ENCODE data around the gene PRCD.

PRCD gene

GRCh38 chr17:76582660-76583059 lies 42.8 kb downstream of the PRCD start:
- DNase-seq (ENCODE audit: insufficient read length, low spot score) (no peak), FAIRE-seq (no peak)
- no peak for TF ChIP-seq POLR2A (IDR thresholded peaks at IDR 0.05; ENCODE audit: low read depth, low read length)

- FAIRE-seq (no peak), DNase-seq (ENCODE audit: insufficient read length, low spot score) (no peak)
- no peak for TF ChIP-seq POLR2A (IDR thresholded peaks at IDR 0.05; ENCODE audit: low read depth, low read length)
These were observed 44.7 kb downstream of the PRCD start for GRCh38 chr17:76584427-76585032.

DNA sequence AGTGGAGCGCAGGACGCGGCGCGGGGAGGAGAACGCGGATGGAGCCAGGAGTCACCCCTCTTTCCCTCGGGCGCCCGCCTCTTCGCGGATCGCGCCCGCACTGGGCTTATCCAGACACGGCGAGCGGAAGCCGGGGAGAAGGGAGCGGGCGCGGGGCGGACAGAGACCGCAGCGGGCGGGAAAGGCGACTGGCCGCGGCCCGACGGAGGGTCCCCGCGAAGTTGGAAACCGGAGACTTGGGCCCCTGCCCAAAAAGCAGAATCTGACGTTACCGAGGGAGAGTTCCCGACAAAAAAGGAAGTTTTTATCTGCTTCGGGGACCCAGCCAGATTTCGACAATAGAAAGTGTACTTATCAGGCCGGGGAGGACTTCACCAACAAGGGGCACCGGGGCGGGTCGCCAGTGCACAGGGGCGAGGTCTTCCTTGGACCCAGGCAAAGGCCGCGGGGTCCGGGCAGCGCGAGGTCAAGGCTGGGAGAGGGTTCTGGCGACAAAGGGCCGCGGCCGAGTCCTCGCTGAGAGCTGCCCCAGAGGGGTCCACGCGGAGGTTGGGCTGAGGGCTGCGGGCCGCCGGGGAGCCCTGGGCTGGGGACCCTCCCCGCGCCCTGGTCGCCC lies 45.3 kb downstream of the PRCD start:
- no peak for DNase-seq (ENCODE audit: insufficient read length, low spot score)
- FAIRE-seq: no peak
- TF ChIP-seq POLR2A (IDR thresholded peaks at IDR 0.05; ENCODE audit: low read depth, low read length): no peak

DNA sequence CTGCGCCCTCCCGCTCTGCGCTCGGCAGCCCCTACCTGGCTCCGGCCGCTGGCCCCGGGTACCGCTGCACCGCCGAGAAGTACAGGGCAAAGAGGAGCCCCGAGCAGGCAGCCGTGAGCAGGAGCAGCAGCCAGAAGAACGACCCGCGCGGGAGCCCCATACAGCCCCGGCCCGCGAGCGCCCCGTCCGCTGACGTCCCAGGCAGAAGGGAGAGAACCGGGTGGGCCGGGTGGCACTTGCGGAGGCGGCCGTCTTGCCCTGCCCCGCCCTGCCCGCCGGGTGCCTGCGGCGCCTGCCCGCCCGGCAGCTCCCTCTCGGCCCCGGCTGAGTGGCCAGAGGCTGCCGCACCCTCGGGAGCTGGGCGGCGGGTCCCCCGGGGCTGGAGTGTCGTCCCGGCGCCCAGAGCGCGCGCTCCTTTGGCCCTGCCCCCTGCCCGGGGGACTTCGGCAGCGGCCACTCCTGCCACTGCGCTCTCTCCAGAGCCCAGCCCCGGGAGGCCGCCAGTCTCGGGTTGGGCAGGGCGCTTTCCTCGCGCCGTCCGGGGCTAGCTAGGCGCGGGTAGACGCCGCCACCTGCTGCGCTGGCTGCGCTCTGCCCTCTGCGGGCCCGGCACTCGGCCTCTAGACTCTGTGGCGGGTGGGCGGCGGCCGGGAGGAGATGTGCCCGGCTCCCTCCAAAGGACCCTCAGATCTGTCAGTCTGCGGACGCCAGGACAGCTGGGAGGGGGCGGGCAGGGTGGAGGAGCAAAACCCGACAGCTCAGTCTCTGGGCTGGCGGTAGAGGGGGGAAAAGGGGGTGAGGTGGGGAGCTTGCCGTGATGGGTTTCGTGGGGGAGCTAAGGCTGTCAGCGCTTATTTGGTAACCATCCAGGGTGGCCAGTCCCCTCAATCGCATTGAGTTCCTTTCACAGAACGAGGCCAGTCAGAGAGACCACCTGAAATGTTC lies 46.1 kb downstream of the PRCD start, which contains the start of gene ST6GALNAC2:
Gene ST6GALNAC2, minus strand, starts transcription at position 212 of the 945 bp plus-strand sequence. Its CDS starts 52 bp downstream, at position 160.
- FAIRE-seq (no peak), DNase-seq (ENCODE audit: insufficient read length, low spot score) (peak; percentile 76)
- peak; percentile 49; the same call in 1 of the 2 replicates for TF ChIP-seq POLR2A (IDR thresholded peaks at IDR 0.05; ENCODE audit: low read depth, low read length)

DNA sequence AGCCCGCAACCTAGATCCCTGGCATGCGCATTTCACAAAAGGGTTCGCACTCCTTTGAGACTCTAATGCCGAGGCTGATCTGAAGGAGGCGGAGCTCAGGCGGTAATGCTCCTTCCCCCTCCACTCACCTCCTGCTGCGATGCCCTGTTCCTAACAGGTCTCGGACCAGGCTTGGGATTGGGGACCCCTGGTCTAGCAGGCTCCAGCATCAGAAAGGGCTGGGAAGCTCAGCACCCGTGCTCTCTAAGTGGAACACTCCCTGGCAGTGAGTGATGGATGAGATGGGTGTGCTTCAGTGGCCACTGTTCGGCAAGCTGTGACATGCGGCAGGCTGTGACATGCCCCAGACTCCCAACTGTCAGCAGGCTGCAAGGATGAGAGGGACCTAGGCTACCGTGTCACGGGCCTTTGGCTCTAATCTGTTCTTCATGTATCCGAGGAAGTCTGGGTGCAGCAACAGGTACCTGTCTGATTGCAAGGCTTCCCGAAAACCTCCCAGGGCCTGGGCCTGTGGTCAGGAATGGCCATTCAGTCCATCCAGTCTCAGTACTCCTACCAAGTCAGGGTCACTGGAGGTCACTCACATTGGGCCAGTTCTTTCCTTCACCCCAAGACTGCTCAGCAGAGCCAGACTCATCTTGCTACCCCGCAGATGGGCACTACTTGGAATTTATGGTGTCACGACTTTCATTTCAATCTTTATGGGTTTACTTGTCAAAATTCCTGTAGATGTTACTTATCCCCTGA lies 47.1 kb downstream of the PRCD start:
- DNase-seq (ENCODE audit: insufficient read length, low spot score): no peak
- no peak for FAIRE-seq
- no peak for TF ChIP-seq POLR2A (IDR thresholded peaks at IDR 0.05; ENCODE audit: low read depth, low read length)

- FAIRE-seq (no peak), DNase-seq (ENCODE audit: insufficient read length, low spot score) (no peak)
- no peak for TF ChIP-seq POLR2A (IDR thresholded peaks at IDR 0.05; ENCODE audit: low read depth, low read length)
These were observed 48.3 kb downstream of the PRCD start for GRCh38 chr17:76588182-76588581.

GRCh38 chr17:76593384-76593826 lies 53.6 kb downstream of the PRCD start:
- no peak for TF ChIP-seq POLR2A (IDR thresholded peaks at IDR 0.05; ENCODE audit: low read depth, low read length)
- DNase-seq (ENCODE audit: insufficient read length, low spot score) (no peak), FAIRE-seq (no peak)

DNA sequence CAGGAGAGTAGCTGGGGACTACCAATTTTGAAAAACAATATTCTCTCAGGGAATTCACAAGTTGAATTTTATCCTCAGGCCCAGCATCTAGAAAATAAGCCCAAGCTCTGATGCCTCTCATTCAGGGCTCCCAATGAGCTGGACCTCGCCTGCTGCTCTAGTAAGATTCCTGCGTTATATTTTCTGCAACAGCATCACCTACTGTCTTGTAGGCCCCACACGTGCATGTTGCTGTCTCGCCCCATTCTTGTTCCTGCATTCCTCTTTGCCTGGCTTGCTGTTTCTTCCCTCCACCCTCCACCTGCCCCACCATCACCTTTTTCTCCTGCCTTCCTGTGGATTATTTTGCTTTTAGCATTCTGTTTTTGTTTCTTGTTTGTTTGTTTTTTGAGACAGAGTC lies 54.1 kb downstream of the PRCD start:
- FAIRE-seq (no peak), DNase-seq (ENCODE audit: insufficient read length, low spot score) (no peak)
- no peak for TF ChIP-seq POLR2A (IDR thresholded peaks at IDR 0.05; ENCODE audit: low read depth, low read length)

DNA sequence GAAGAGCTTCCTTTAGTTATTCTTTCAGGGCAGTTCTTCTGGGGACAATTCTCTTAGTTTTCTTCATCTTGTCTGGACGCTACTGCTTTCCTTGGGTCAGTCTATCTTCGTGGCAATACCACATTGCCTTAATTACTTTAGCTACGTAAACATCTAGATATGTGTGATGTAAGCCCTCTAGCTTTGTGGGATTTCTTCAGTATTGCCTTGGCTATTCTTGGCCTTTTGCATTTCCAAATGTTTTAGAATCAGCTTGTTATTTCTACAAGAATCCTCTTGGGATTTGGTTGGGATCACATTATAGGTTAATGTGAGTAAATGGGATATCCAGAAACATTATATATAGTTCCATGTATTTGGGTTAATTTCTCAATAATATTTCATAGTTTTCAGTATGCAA lies 54.8 kb downstream of the PRCD start:
- DNase-seq (ENCODE audit: insufficient read length, low spot score) (no peak), FAIRE-seq (no peak)
- no peak for TF ChIP-seq POLR2A (IDR thresholded peaks at IDR 0.05; ENCODE audit: low read depth, low read length)

All from H54 (cell line).